Measurements from ENCODE around the gene ACTG1.

Gene ACTG1

DNA sequence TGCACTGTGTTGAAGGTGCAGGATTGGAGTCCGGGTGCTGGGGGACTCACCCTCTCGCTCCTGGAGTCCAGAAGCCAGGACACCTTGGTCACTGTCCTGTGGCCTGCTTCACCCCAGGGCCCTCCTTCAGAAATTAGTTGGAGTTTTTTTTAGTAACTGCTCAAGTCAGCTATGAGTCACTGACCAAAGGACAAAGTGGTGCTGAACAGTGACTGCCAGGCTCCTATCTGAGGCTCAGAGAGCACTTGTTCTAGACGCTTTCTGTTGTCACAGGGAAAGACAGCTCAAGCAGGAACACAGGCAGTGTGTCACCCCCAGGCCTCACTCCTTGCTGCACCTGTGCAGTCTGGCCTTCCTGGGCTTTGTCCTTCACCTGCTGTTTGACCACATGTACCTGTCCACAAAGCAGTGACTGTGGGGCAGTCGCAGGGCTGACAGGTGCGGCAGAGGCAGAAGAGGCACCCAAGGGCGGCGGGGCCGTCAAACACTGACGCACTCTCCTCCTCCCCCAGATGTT lies 43.6 kb upstream of the ACTG1 start:
- H3K4me3 ChIP-seq (ENCODE audit: low read depth, low read length) = no peak overlapping the region
- TF ChIP-seq CTCF (IDR thresholded peaks at IDR 0.05; ENCODE audit: borderline replicate concordance, insufficient read depth, low read depth, low read length) = no peak

DNA sequence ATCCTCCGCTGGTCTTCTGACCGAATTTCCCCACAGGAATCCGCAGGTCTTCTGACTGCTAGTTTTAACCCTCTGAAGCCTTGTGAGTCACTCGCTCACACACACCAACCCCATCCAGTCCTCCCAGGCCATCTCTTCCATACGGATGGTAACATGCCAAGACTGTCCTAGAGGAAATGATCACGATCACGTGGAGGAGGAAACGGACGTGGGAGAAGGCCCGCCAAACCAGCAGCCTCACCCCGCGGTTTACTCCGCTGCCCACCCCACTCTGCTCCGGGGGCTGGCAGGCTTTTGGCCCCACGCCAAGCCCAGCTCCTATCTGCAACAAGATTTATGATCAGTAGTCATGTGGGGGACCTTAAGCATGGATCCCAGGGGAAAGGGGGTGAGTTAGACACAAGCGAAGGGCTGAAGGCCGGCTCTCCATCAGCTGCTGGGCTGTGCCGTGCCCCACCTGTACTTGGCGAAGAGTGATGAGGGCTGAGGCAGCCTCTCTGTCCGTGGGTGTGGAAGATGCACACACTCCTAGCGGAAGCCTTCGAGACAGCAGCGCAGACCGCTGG lies 41.1 kb upstream of the ACTG1 start:
- no peak for TF ChIP-seq CTCF (IDR thresholded peaks at IDR 0.05; ENCODE audit: borderline replicate concordance, insufficient read depth, low read depth, low read length)
- peak overlapping the region; percentile 91 for H3K4me3 ChIP-seq (ENCODE audit: low read depth, low read length)

DNA sequence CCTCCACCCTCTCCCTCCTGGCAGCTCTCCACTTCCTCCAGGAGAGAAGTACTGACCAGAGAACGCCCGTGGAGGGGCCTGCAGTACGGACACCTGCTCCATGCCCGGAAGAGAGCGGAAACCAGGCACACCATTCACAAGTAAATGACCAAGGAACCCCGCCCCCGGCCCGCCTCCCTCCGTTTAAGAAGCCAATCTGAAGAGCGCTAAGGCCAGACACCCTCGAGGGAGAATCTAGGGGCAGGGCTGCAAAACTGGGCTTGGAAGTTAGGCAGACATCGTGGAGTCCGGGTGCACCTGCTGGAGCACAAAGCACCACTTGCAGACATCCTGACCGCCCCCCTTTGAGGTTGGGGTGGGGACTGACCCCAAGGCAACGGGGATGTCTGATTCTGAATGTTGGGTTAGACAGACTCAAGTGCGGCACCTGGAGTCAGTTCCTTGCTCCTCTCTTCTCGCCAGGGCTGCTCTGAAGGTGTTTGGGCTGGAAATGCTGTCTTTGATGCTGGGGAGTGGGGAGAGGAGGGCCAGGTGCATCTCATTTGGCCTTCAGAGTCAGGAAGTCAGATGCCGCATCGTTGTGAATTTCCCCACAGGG lies 40.5 kb upstream of the ACTG1 start:
- peak; percentile 19; the same call in 1 of the 2 replicates for TF ChIP-seq CTCF (IDR thresholded peaks at IDR 0.05; ENCODE audit: borderline replicate concordance, insufficient read depth, low read depth, low read length)
- H3K4me3 ChIP-seq (ENCODE audit: low read depth, low read length) = peak overlapping the region; percentile 91

- TF ChIP-seq CTCF (IDR thresholded peaks at IDR 0.05; ENCODE audit: borderline replicate concordance, insufficient read depth, low read depth, low read length) = no peak
Measured at GRCh38 chr17:81552244-81553017, 39.8 kb upstream of the ACTG1 start, which contains the start of gene FAAP100. Gene FAAP100, minus strand, starts transcription at chr17:81552353. Its CDS starts 23 bp downstream, at chr17:81552330.

GRCh38 chr17:81551458-81552243 lies 39.1 kb upstream of the ACTG1 start:
- H3K4me3 ChIP-seq (ENCODE audit: low read depth, low read length) = peak overlapping the region; percentile 91
- TF ChIP-seq CTCF (IDR thresholded peaks at IDR 0.05; ENCODE audit: borderline replicate concordance, insufficient read depth, low read depth, low read length) = no peak

More at GRCh38 chr17:81552244-81553017, 39.8 kb upstream of the ACTG1 start, which contains the start of gene FAAP100:
- H3K4me3 ChIP-seq (ENCODE audit: low read depth, low read length) = peak within 1 kb of the TSS; percentile 91

DNA sequence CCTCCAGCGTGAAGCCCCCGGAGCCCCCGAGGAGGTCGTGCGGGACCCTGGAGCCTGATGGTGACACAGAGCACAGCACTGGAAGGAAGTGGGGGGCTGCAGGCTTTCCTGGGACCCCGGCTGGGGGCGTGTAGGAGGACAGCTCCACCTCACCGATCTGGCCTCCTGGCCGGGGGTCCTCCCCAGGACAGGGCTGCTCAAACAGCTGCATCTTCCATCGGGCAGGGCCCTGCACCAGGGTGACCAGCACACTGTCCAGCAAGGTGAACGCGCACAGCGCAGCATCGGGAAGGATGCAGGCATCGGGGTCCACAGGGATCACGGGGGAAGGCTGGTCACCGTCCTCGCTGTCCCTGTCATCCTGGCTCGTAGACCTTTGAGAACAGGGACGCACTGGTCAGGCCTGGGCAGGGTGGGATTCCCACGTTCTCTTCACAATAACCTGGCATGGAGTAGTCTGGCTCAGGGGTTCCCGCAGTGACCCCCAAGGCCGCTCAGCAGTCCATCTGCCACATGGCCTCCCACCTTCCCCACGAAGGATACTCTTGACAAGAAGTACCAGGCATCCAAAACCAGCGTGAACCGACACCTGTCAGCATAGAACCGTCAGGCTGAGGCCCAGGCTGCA lies 38.3 kb upstream of the ACTG1 start:
- peak overlapping the region; percentile 91 for H3K4me3 ChIP-seq (ENCODE audit: low read depth, low read length)
- TF ChIP-seq CTCF (IDR thresholded peaks at IDR 0.05; ENCODE audit: borderline replicate concordance, insufficient read depth, low read depth, low read length) = no peak

Measured in GM12875 (cell line).